ENCODE data around the gene C1orf74. TPM values are rescaled to one million over a fixed set of nuclear protein-coding genes. Genes with fewer than 3 reads are reported as not detected.

The C1orf74 gene
- polyA plus RNA-seq, 2 of the 4 experiments (the other 2 are of a cell fraction), result 2.4 to 3.3 TPM

- no peak for TF ChIP-seq REST (IDR thresholded peaks at IDR 0.05)
- TF ChIP-seq RARB (CRISPR knock-in tag; IDR thresholded peaks at IDR 0.05), result no peak
- no peak for TF ChIP-seq CHD2 (IDR thresholded peaks at IDR 0.05; ENCODE audit: low read length, partially characterized antibody)
Observed at GRCh38 chr1:209767706-209768105, 16.7 kb downstream of the C1orf74 start (continued).

- CTCF ChIA-PET, result interaction anchor here (1.7 kb wide), 1 partner anchor 19 kb away, joined by 10 read pairs; no protein-coding TSS in a partner anchor
- ATAC-seq (no peak), DNase-seq (ENCODE audit: low read depth in 1 of 2, low spot score in 1 of 2) (no peak), FAIRE-seq (no peak)
- Histone ChIP-seq H3K4me3 (no peak overlapping the region), H3K9me3 (no peaks in the 10 kb centered on the region), H3K27ac (no peak overlapping the region), H3K4me2 (no peak overlapping the region), H3K4me1 (no peaks in the 10 kb centered on the region)
- POLR2A ChIA-PET, result no interaction called here
- TF ChIP-seq MAX (IDR thresholded peaks at IDR 0.05) (no peak), CEBPB (IDR thresholded peaks at IDR 0.05) (no peak), FOSB (CRISPR knock-in tag; IDR thresholded peaks at IDR 0.05) (no peak), ESRRA (IDR thresholded peaks at IDR 0.05; ENCODE audit: borderline replicate concordance, low read length) (no peak), RNF2 (IDR thresholded peaks at IDR 0.05; ENCODE audit: borderline replicate concordance, low read depth) (no peak), POLR2A (IDR thresholded peaks at IDR 0.05; ENCODE audit: low read length) (no peak), EHMT2 (IDR thresholded peaks at IDR 0.05; ENCODE audit: low read depth) (no peak), MAFK (IDR thresholded peaks at IDR 0.05; ENCODE audit: partially characterized antibody) (no peak), PBX3 (IDR thresholded peaks at IDR 0.05) (no peak), ZNF302 (CRISPR knock-in tag; IDR thresholded peaks at IDR 0.05) (no peak), GATA3 (IDR thresholded peaks at IDR 0.05; ENCODE audit: borderline replicate concordance) (no peak), FOXS1 (CRISPR knock-in tag; IDR thresholded peaks at IDR 0.05) (no peak), HDAC2 (IDR thresholded peaks at IDR 0.05) (no peak), HMGXB4 (CRISPR knock-in tag; IDR thresholded peaks at IDR 0.05; ENCODE audit: borderline replicate concordance) (no peak), PHF8 (IDR thresholded peaks at IDR 0.05; ENCODE audit: borderline replicate concordance, low read depth) (no peak), CBX8 (IDR thresholded peaks at IDR 0.05) (no peak), USF2 (IDR thresholded peaks at IDR 0.05) (no peak), BHLHE40 (IDR thresholded peaks at IDR 0.05; ENCODE audit: low read depth, low read length) (no peak)
Observed at GRCh38 chr1:209767096-209767495, 17.3 kb downstream of the C1orf74 start.
